Measurements from ENCODE around the gene TRIM39. TPM values are rescaled to one million over a fixed set of nuclear protein-coding genes. Genes with fewer than 3 reads are reported as not detected.
"Not testable (repeated sequence)": the region's sequence is repeated elsewhere in the genome, so short reads cannot be mapped to it uniquely, and the experiment has no call there.

TRIM39 gene
- total RNA-seq: 10 to 100 TPM; 10.1 to 12.1 TPM
- long read RNA-seq, donor 1, partial matches to known transcripts: 2 of 6 reads
- long read RNA-seq, donor 1, other reads (novel, unspliced or antisense): 2 of 6 reads
- long read RNA-seq, donor 2, transcript TRIM39-205 (8 exons, 3,249 nt): major isoform, 6 of 23 reads
- long read RNA-seq, donor 2, partial matches to known transcripts: 14 of 23 reads
- long read RNA-seq, donor 2, other reads (novel, unspliced or antisense): 3 of 23 reads

GRCh38 chr6:30326526-30327231 lies at the start of gene TRIM39:
TSS of gene TRIM39 (plus strand) at chr6:30326927. CDS start at chr6:30329318, 2,391 bp downstream.
- intact Hi-C loops (cut with DNase I): no loop called here
- DNase-seq (ENCODE audit: low spot score): peak; percentile 97

- intact Hi-C loops (cut with DNase I); DNase-seq (ENCODE audit: low spot score): not testable (repeated sequence)
Measured at GRCh38 chr6:30280988-30281387, 45.7 kb upstream of the TRIM39 start.

GRCh38 chr6:30282522-30282921 lies 44.2 kb upstream of the TRIM39 start:
- intact Hi-C loops (cut with DNase I): no loop called here
- DNase-seq (ENCODE audit: low spot score): no peak

- intact Hi-C loops (cut with DNase I): no loop called here
- DNase-seq (ENCODE audit: low spot score): no peak
Measured at GRCh38 chr6:30283761-30284160, 43.0 kb upstream of the TRIM39 start.

GRCh38 chr6:30287139-30287538 lies 39.6 kb upstream of the TRIM39 start:
- no peak for DNase-seq (ENCODE audit: low spot score)
- intact Hi-C loops (cut with DNase I): no loop called here

GRCh38 chr6:30295837-30296236 lies 30.9 kb upstream of the TRIM39 start:
- intact Hi-C loops (cut with DNase I): no loop called here
- DNase-seq (ENCODE audit: low spot score): no peak

GRCh38 chr6:30304002-30304401 lies 22.7 kb upstream of the TRIM39 start:
- no peak for DNase-seq (ENCODE audit: low spot score)
- intact Hi-C loops (cut with DNase I): no loop called here

- intact Hi-C loops (cut with DNase I): no loop called here
Measured at GRCh38 chr6:30311101-30311500, 15.6 kb upstream of the TRIM39 start.

DNA sequence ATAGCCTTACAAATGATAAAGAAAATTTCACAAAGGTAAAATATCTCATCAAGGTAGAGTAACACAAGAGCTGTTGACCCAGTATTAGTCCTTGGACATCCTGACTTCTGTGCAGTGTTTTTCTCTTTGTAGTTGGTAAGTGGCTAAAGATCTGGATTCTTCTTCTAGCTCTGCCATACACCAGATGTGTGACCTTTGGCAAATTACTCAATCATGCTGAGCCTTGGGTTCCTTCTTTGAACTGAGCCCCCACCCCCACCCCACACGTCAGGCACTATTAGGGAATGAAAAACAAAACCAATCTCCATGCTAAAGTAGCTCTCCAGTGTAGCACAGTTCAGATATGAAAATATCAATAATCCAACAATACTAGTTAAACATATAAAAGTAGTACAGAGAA lies 15.1 kb upstream of the TRIM39 start:
- DNase-seq (ENCODE audit: low spot score): no peak
- intact Hi-C loops (cut with DNase I): no loop called here

More at GRCh38 chr6:30311101-30311500, 15.6 kb upstream of the TRIM39 start:
- no peak for DNase-seq (ENCODE audit: low spot score)

- intact Hi-C loops (cut with DNase I): no loop called here
- no peak for DNase-seq (ENCODE audit: low spot score)
Measured at GRCh38 chr6:30312266-30312665, 14.5 kb upstream of the TRIM39 start.

DNA sequence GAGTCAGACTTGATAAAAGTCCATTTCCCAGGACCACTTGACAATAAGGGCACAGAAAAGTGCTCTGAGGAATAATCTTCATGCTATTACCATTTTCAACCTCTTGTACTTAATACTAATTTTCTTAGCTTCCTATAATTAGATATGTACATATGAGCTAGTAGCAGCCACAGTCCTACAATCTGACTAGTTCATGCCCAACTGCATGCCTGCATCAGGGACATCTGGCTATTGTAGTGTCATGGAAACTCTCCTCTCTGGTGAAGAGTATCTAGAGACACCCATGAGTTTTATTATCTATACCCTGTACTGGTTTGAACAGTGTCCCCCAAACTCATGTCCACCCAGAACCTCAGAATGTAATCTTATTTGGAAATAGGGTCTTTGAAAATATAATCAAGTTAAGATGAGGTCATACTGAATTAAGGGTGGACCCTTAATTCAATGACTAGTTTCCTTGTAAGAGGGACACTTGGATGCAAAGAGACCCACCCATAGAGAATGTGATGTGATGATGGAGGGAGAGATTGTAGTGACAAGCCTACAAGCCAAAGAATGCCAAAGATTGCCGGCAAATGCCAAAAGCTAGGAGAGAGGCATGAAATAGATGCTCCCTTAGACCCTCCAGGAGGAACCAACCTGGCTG lies 13.9 kb upstream of the TRIM39 start:
- intact Hi-C loops (cut with DNase I): no loop called here

GRCh38 chr6:30315156-30315555 lies 11.6 kb upstream of the TRIM39 start:
- intact Hi-C loops (cut with DNase I): no loop called here
- DNase-seq (ENCODE audit: low spot score): no peak

More for the DNA sequence above, 13.9 kb upstream of the TRIM39 start:
- no peak for DNase-seq (ENCODE audit: low spot score)

GRCh38 chr6:30317913-30318589 lies 8.7 kb upstream of the TRIM39 start:
- no peak for DNase-seq (ENCODE audit: low spot score)
- intact Hi-C loops (cut with DNase I): no loop called here

DNA sequence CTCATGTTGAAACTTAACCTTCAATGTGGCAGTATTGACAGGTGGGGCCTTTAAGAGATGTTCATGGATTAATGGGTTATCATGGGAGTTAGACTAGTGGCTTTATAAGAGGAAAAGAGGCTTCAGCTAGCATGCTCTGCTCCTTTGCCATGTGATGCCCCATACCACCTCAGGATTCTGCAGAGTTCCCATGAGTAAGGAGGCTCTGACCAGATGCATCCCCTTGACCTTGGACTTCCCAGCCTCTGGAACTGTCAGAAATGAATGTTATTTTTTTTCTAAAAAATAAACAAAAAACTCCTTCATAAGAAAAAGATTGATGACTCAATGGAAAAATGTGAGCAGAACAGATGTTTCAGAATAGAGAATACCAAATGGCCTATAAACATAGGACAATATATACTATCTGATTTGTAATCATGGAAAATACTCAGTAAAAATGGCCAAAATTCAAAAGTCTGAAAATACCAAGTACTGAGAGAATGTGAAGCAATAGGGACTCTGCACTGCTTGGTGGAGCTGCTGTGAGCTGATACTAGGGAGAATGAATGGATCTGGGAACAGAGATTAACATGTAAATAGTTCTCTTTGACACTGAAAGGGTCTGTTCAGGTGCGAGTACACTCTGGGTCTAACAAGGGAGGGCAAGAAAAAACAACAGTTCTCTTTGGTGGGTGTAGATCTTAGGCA lies 7.4 kb upstream of the TRIM39 start:
- intact Hi-C loops (cut with DNase I): no loop called here
- DNase-seq (ENCODE audit: low spot score): no peak

GRCh38 chr6:30321692-30322388 lies 4.9 kb upstream of the TRIM39 start:
- no peak for DNase-seq (ENCODE audit: low spot score)

GRCh38 chr6:30322527-30323501 lies 3.9 kb upstream of the TRIM39 start:
- intact Hi-C loops (cut with DNase I): no loop called here
- DNase-seq (ENCODE audit: low spot score): no peak

More at GRCh38 chr6:30321692-30322388, 4.9 kb upstream of the TRIM39 start:
- intact Hi-C loops (cut with DNase I): no loop called here

DNA sequence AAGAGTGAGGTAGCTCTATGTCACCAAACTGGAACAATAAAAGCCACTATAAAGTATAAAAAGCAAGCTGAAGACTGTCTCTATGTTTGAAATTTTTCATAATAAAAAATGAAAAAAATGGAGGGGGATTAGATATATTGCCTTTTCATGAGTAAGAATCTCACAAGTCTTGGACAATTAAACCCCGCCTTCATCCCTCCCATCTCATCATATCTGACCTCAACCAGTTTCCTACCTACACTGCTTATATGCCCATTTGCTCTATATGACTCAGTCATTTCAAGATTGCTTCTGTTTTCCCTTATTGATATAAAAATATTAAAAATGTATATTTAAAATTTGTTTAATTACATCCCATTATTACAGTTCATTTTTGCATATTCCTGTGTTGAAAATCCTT lies 2.9 kb upstream of the TRIM39 start:
- no peak for DNase-seq (ENCODE audit: low spot score)
- intact Hi-C loops (cut with DNase I): no loop called here

Data from posterior vena cava (tissue), 2 donors.